H9 (cell line): ENCODE results near the gene RBM19. TPM values are rescaled to one million over a fixed set of nuclear protein-coding genes. Genes with fewer than 3 reads are reported as not detected.

ENCODE experiments used
- DNase-seq: peaks from one replicate; pipeline ENCODE4 v3.0.0-alpha.2; 2017
- H2AFZ ChIP-seq: one replicate; pipeline ENCODE4 v1.6.1; 2013; ENCODE audit warnings: mild to moderate bottlenecking, low read length, control low read depth, moderate library complexity
- H2AK5ac ChIP-seq: 2 replicates; pipeline ENCODE4 v1.6.1; 2013; ENCODE audit warnings: low read length, control low read depth, mixed read lengths; ENCODE audit not compliant: insufficient read length
- H2BK120ac ChIP-seq: one replicate; pipeline ENCODE4 v1.6.1; 2013; ENCODE audit warnings: low read depth, mild to moderate bottlenecking, low read length, control low read depth, inconsistent platforms; ENCODE audit not compliant: poor library complexity, severe bottlenecking
- H2BK12ac ChIP-seq: 2 replicates; pipeline ENCODE4 v1.6.1; 2013; ENCODE audit warnings: low read length, control low read depth, mixed read lengths, low read depth; ENCODE audit not compliant: insufficient read length
- H2BK15ac ChIP-seq: 2 replicates; pipeline ENCODE4 v1.6.1; 2013; ENCODE audit warnings: low read depth, low read length, control low read depth
- H2BK20ac ChIP-seq: one replicate; pipeline ENCODE4 v1.6.1; 2013; ENCODE audit warnings: low read depth, mild to moderate bottlenecking, low read length, control low read depth, inconsistent platforms; ENCODE audit not compliant: poor library complexity, severe bottlenecking
- H2BK5ac ChIP-seq: 2 replicates; pipeline ENCODE4 v1.6.1; 2013; ENCODE audit warnings: low read length, control low read depth, mixed read lengths; ENCODE audit not compliant: insufficient read length
- H3K14ac ChIP-seq: 2 replicates; pipeline ENCODE4 v1.6.1; 2013; ENCODE audit warnings: low read length, control low read depth; ENCODE audit not compliant: insufficient read depth
- H3K18ac ChIP-seq: 2 replicates; pipeline ENCODE4 v1.6.1; 2013; ENCODE audit warnings: low read depth, mild to moderate bottlenecking, mixed read lengths, low read length, control low read depth; ENCODE audit not compliant: insufficient read length
- H3K23ac ChIP-seq: 2 replicates; pipeline ENCODE4 v1.6.1; 2013; ENCODE audit warnings: low read length, control low read depth, mixed read lengths, low read depth; ENCODE audit not compliant: insufficient read length
- H3K23me2 ChIP-seq: 2 replicates; pipeline ENCODE4 v1.6.1; 2013; ENCODE audit warnings: low read depth, mild to moderate bottlenecking, mixed read lengths, low read length, control low read depth; ENCODE audit not compliant: insufficient read length, poor library complexity, severe bottlenecking
- H3K27ac ChIP-seq: 2 replicates; pipeline ENCODE4 v1.5.1; 2013; ENCODE audit warnings: low read length, control low read depth, mixed read lengths, low read depth; ENCODE audit not compliant: insufficient read length
- H3K27me3 ChIP-seq: 2 replicates; pipeline ENCODE4 v1.6.1; 2013; ENCODE audit warnings: low read length, control low read depth, inconsistent platforms; ENCODE audit not compliant: insufficient read depth
- H3K4ac ChIP-seq: 2 replicates; pipeline ENCODE4 v1.6.1; 2013; ENCODE audit warnings: low read depth, mild to moderate bottlenecking, control low read depth, inconsistent platforms, low read length, moderate library complexity
- H3K4me1 ChIP-seq: 2 replicates; pipeline ENCODE4 v1.6.1; 2013; ENCODE audit warnings: low read length, control low read depth, inconsistent platforms; ENCODE audit not compliant: insufficient read depth
- H3K4me2 ChIP-seq: 2 replicates; pipeline ENCODE4 v1.6.1; 2013; ENCODE audit warnings: low read length, control low read depth, mixed read lengths; ENCODE audit not compliant: insufficient read length, insufficient read depth
- H3K56ac ChIP-seq: 2 replicates; pipeline ENCODE4 v1.6.1; 2013; ENCODE audit warnings: low read depth, mild to moderate bottlenecking, mixed read lengths, low read length, control low read depth; ENCODE audit not compliant: insufficient read length
- H3K79me1 ChIP-seq: 2 replicates; pipeline ENCODE4 v1.6.1; 2013; ENCODE audit warnings: low read depth, mild to moderate bottlenecking, moderate library complexity, low read length, control low read depth, inconsistent platforms; ENCODE audit not compliant: insufficient read depth, poor library complexity, severe bottlenecking
- H3K79me2 ChIP-seq: 2 replicates; pipeline ENCODE4 v1.6.1; 2013; ENCODE audit warnings: low read length, control low read depth, inconsistent platforms; ENCODE audit not compliant: insufficient read depth
- H3K9ac ChIP-seq: 2 replicates; pipeline ENCODE4 v1.6.1; 2013; ENCODE audit warnings: low read length, control low read depth, mixed read lengths; ENCODE audit not compliant: insufficient read length; ENCODE audit errors: extremely low read depth
- H3K9me3 ChIP-seq: one replicate; pipeline ENCODE4 v1.6.1; 2013; ENCODE audit warnings: low read depth, low read length, inconsistent platforms; ENCODE audit not compliant: control insufficient read depth
- H3T11ph ChIP-seq: one replicate; pipeline ENCODE4 v1.6.1; 2013; ENCODE audit warnings: mild to moderate bottlenecking, low read length, control low read depth, inconsistent platforms
- H4K20me1 ChIP-seq: one replicate; pipeline ENCODE4 v1.6.1; 2013; ENCODE audit not compliant: control insufficient read depth, insufficient read length, insufficient read depth
- H4K5ac ChIP-seq: 2 replicates; pipeline ENCODE4 v1.6.1; 2013; ENCODE audit warnings: low read depth, mild to moderate bottlenecking, mixed read lengths, low read length, control low read depth; ENCODE audit not compliant: insufficient read length
- H4K8ac ChIP-seq: replicated peaks from 2 replicates; pipeline ENCODE4 v1.6.1; 2013; ENCODE audit warnings: low read length, control low read depth, mixed read lengths, low read depth; ENCODE audit not compliant: insufficient read length
- H4K91ac ChIP-seq: 2 replicates; pipeline ENCODE4 v1.6.1; 2013; ENCODE audit warnings: low read depth, mild to moderate bottlenecking, moderate library complexity, mixed read lengths, low read length, control low read depth; ENCODE audit not compliant: insufficient read length
- H3K27ac Mint-ChIP-seq, 3 experiments: 2 replicates in 2 of 3; 3 replicates in 1 of 3; pipeline ENCODE4 v1.8.0; 2020 to 2021; ENCODE audit warnings: mixed read lengths in 3 of 3, mild to moderate bottlenecking in 1 of 3, moderate library complexity in 1 of 3
- H3K27me3 Mint-ChIP-seq: 2 replicates; pipeline ENCODE4 v1.8.0; 2021; ENCODE audit warnings: low read depth, mild to moderate bottlenecking, moderate library complexity, mixed read lengths
- H3K36me3 Mint-ChIP-seq, 3 experiments: 2 replicates in 2 of 3; 3 replicates in 1 of 3; pipeline ENCODE4 v1.8.0; 2020 to 2021; ENCODE audit warnings: low read depth in 3 of 3, mixed read lengths in 3 of 3; ENCODE audit not compliant: insufficient read depth in 1 of 3
- H3K4me1 Mint-ChIP-seq, 2 experiments: 2 replicates each; pipeline ENCODE4 v1.8.0; 2020; ENCODE audit warnings: mixed read lengths in 2 of 2
- H3K4me3 Mint-ChIP-seq, 2 experiments: 2 replicates in 1 of 2; 3 replicates in 1 of 2; pipeline ENCODE4 v1.8.0; 2020 to 2021; ENCODE audit warnings: mild to moderate bottlenecking in 2 of 2, mixed read lengths in 2 of 2, moderate library complexity in 1 of 2
- H3K9me3 Mint-ChIP-seq, 2 experiments: 2 replicates in 1 of 2; 3 replicates in 1 of 2; pipeline ENCODE4 v1.8.0; 2020; ENCODE audit warnings: mild to moderate bottlenecking in 2 of 2, mixed read lengths in 2 of 2, moderate library complexity in 1 of 2
- CTCF ChIP-seq: fragments of 200-600 bp; sonication (generic); conservative IDR thresholded peaks from 3 replicates; pipeline ENCODE4 v1.8.0; 2021; ENCODE audit warnings: antibody characterized with exemption, mild to moderate bottlenecking
- WGBS: extraction: QIAGEN DNeasy Blood & Tissue Kit; methylation state at CpG from one replicate; pipeline ENCODE4 v1.1.7; 2013; ENCODE audit warnings: missing lambda C conversion rate, low lambda C conversion rate, mixed read lengths; ENCODE audit not compliant: insufficient read length; ENCODE audit errors: extremely low coverage; 5-methylcytosine and 5-hydroxymethylcytosine counted together
- total RNA-seq: library from RNA; stranded (reverse); gene quantifications from 2 replicates; pipeline ENCODE4 v1.2.1, GENCODE V29; 2021

Gene RBM19
- total RNA-seq, 1 experiment from 2014 or later: 32.2 TPM

GRCh38 chr12:113960030-113960429, 6.1 kb downstream of the RBM19 start:
- H3K27ac ChIP-seq: no peak overlapping the region
- Mint-ChIP-seq H3K36me3 (peaks cover 30 to 71% (median 59%) of the 10 kb centered on the region in 3 experiments; a peak in 6 of 7 replicates), H3K9me3 (no peaks in the 10 kb centered on the region), H3K27ac (no peak overlapping the region), H3K4me1 (peaks cover 5% of the 10 kb centered on the region in 2 experiments; a peak in 2 of 4 replicates), H3K4me3 (no peak overlapping the region), H3K27me3 (no peaks in the 10 kb centered on the region)
- peaks cover 3% of the 10 kb centered on the region; the same call in 1 of the 2 replicates for H3K79me2 ChIP-seq
- no peak overlapping the region for H3K18ac ChIP-seq
- no CpG with 5 or more reads among the region's 6 CpGs for WGBS
- H4K5ac ChIP-seq: no peak overlapping the region
- no peak for TF ChIP-seq CTCF
- H4K20me1 ChIP-seq: no peaks in the 10 kb centered on the region
- H3K79me1 ChIP-seq: no peaks in the 10 kb centered on the region
- H3K4ac ChIP-seq: no peak overlapping the region
- no peak overlapping the region for H2BK12ac ChIP-seq
- no peak overlapping the region for H2AFZ ChIP-seq
- H3T11ph ChIP-seq: no peak overlapping the region
- H2BK20ac ChIP-seq: no peak overlapping the region
- H4K8ac ChIP-seq: no peak overlapping the region
- DNase-seq: no peak
- no peak overlapping the region for H3K4me2 ChIP-seq
- no peak overlapping the region for H2BK120ac ChIP-seq
- no peak overlapping the region for H4K91ac ChIP-seq
- no peak overlapping the region for H3K23ac ChIP-seq
- no peak overlapping the region for H3K14ac ChIP-seq
- H3K4me1 ChIP-seq: no peaks in the 10 kb centered on the region
- H2AK5ac ChIP-seq: no peak overlapping the region
- H2BK5ac ChIP-seq: no peak overlapping the region
- no peak overlapping the region for H3K9ac ChIP-seq
- no peak overlapping the region for H2BK15ac ChIP-seq
- H3K9me3 ChIP-seq: no peaks in the 10 kb centered on the region
- H3K23me2 ChIP-seq: no peaks in the 10 kb centered on the region
- no peaks in the 10 kb centered on the region for H3K27me3 ChIP-seq
- no peak overlapping the region for H3K56ac ChIP-seq
